Measurements from ENCODE around the gene DAND5. TPM values are rescaled to one million over a fixed set of nuclear protein-coding genes. Genes with fewer than 3 reads are reported as not detected.

DAND5 gene
- polyA plus RNA-seq, 1 experiment = not detected

- H3K36me3 ChIP-seq (ENCODE audit: control insufficient read depth, insufficient read depth, low read length) = peaks cover 1% of the 10 kb centered on the region; the same call in 1 of the 2 replicates
- no peak for TF ChIP-seq CTCF (IDR thresholded peaks at IDR 0.05; ENCODE audit: insufficient read depth, low read depth, low read length)
- peak overlapping the region; percentile 43 for H3K4me3 ChIP-seq (ENCODE audit: low read depth, low read length)
- no peaks in the 10 kb centered on the region for H3K27me3 ChIP-seq (ENCODE audit: control insufficient read depth, insufficient read depth, low read length)
- CTCF ChIA-PET = interaction anchor here (1.1 to 14.7 kb wide), 8 partner anchors 11 to 71 kb away, joined by 3 to 358 read pairs (median 6); no protein-coding TSS in a partner anchor
- POLR2A ChIA-PET = interaction anchor here (0.5 to 1.3 kb wide), 5 partner anchors 10 to 35 kb away, joined by 3 to 19 read pairs (median 5); no protein-coding TSS in a partner anchor
- DNase-seq (ENCODE audit: low read depth) = peak; percentile 89
Observed at GRCh38 chr19:13022859-13023636, 53.7 kb downstream of the DAND5 start.

GRCh38 chr19:13023656-13024055 is 54.3 kb downstream of the DAND5 start:
- CTCF ChIA-PET = interaction anchor here (1.0 to 14.7 kb wide), 8 partner anchors 10 to 70 kb away, joined by 3 to 358 read pairs (median 5); no protein-coding TSS in a partner anchor

More at GRCh38 chr19:13023656-13024055, 54.3 kb downstream of the DAND5 start:
- POLR2A ChIA-PET = interaction anchor here (0.6 to 1.3 kb wide), 4 partner anchors 10 to 35 kb away, joined by 5 to 19 read pairs (median 6); no protein-coding TSS in a partner anchor
- peak overlapping the region; percentile 43 for H3K4me3 ChIP-seq (ENCODE audit: low read depth, low read length)
- H3K36me3 ChIP-seq (ENCODE audit: control insufficient read depth, insufficient read depth, low read length) = peaks cover 1% of the 10 kb centered on the region; the same call in 1 of the 2 replicates
- DNase-seq (ENCODE audit: low read depth) = no peak
- no peaks in the 10 kb centered on the region for H3K27me3 ChIP-seq (ENCODE audit: control insufficient read depth, insufficient read depth, low read length)
- no peak for TF ChIP-seq CTCF (IDR thresholded peaks at IDR 0.05; ENCODE audit: insufficient read depth, low read depth, low read length)

Small RNAs within 50 kb of the gene (small RNA-seq; reads per million reads assigned to genes)
- gene MIR5695 (ENCODE audit: insufficient read length, low read depth, low replicate concordance) = 0.63 reads per million
- not detected for gene MIR6515 (ENCODE audit: insufficient read length, low read depth, low replicate concordance)

Other genes with a start within 250 kb of the DAND5 start
- gene TNPO2, start 245.6 kb upstream of the DAND5 start, polyA plus RNA-seq (2011; rRNA removed) = 49.6 and 77.3 TPM in 2 replicates
- gene TRIR, start 234.9 kb upstream of the DAND5 start, polyA plus RNA-seq (2011; rRNA removed) = 161 and 181 TPM in 2 replicates
- gene GET3, start 232.1 kb upstream of the DAND5 start, polyA plus RNA-seq (2011; rRNA removed) = 163 and 250 TPM in 2 replicates
- gene BEST2, start 217.8 kb upstream of the DAND5 start, polyA plus RNA-seq (2011; rRNA removed) = not detected in 2 replicates
- gene HOOK2, start 194.0 kb upstream of the DAND5 start, polyA plus RNA-seq (2011; rRNA removed) = 6.3 and 10.4 TPM in 2 replicates
- 36.8 and 49.4 TPM in 2 replicates for gene JUNB, start 178.1 kb upstream of the DAND5 start, polyA plus RNA-seq (2011; rRNA removed)
- 165 and 267 TPM in 2 replicates for gene PRDX2, start 167.8 kb upstream of the DAND5 start, polyA plus RNA-seq (2011; rRNA removed)
- gene THSD8, start 167.5 kb upstream of the DAND5 start, polyA plus RNA-seq (2011; rRNA removed) = 0.75 and 2.6 TPM in 2 replicates
- gene RNASEH2A, start 163.0 kb upstream of the DAND5 start, polyA plus RNA-seq (2011; rRNA removed) = 19.9 and 30.3 TPM in 2 replicates
- gene RTBDN, start 135.0 kb upstream of the DAND5 start, polyA plus RNA-seq (2011; rRNA removed) = 0.31 TPM in 1 of 2 replicates, not detected in the other
- gene MAST1, start 131.1 kb upstream of the DAND5 start, polyA plus RNA-seq (2011; rRNA removed) = 0.25 TPM in 1 of 2 replicates, not detected in the other
- gene DNASE2, start 88.1 kb upstream of the DAND5 start, polyA plus RNA-seq (2011; rRNA removed) = 39.1 and 68.8 TPM in 2 replicates
- not detected in 2 replicates for gene KLF1, start 82.4 kb upstream of the DAND5 start, polyA plus RNA-seq (2011; rRNA removed)
- gene GCDH, start 78.4 kb upstream of the DAND5 start, polyA plus RNA-seq (2011; rRNA removed) = 11.5 and 20.9 TPM in 2 replicates
- gene SYCE2, start 50.3 kb upstream of the DAND5 start, polyA plus RNA-seq (2011; rRNA removed) = 0.29 and 0.43 TPM in 2 replicates
- 15.5 and 33.6 TPM in 2 replicates for gene FARSA, start 35.9 kb upstream of the DAND5 start, polyA plus RNA-seq (2011; rRNA removed)
- gene CALR, start 31.0 kb upstream of the DAND5 start, polyA plus RNA-seq (2011; rRNA removed) = 1,647 and 1,829 TPM in 2 replicates
- gene RAD23A, start 23.7 kb upstream of the DAND5 start, polyA plus RNA-seq (2011; rRNA removed) = 49.2 and 75.1 TPM in 2 replicates
- 45.0 and 45.5 TPM in 2 replicates for gene GADD45GIP1, start 12.4 kb upstream of the DAND5 start, polyA plus RNA-seq (2011; rRNA removed)
- gene NFIX, start 25.9 kb downstream of the DAND5 start, polyA plus RNA-seq (2011; rRNA removed) = 12.8 and 29.4 TPM in 2 replicates
- gene LYL1, start 133.3 kb downstream of the DAND5 start, polyA plus RNA-seq (2011; rRNA removed) = 0.29 and 0.34 TPM in 2 replicates
- gene TRMT1, start 147.2 kb downstream of the DAND5 start, polyA plus RNA-seq (2011; rRNA removed) = 15.9 and 30.8 TPM in 2 replicates
- 46.8 and 98.7 TPM in 2 replicates for gene NACC1, start 148.7 kb downstream of the DAND5 start, polyA plus RNA-seq (2011; rRNA removed)
- 56.8 and 73.1 TPM in 2 replicates for gene STX10, start 180.8 kb downstream of the DAND5 start, polyA plus RNA-seq (2011; rRNA removed)
- 9.1 and 18.2 TPM in 2 replicates for gene IER2, start 180.8 kb downstream of the DAND5 start, polyA plus RNA-seq (2011; rRNA removed)

Data from BJ (cell line).